Measurements from ENCODE around the gene ZNF865.
"Not testable (repeated sequence)": the region's sequence is repeated elsewhere in the genome, so short reads cannot be mapped to it uniquely, and the experiment has no call there.

The ZNF865 gene

GRCh38 chr19:55605637-55606470 is at the start of gene ZNF865:
TSS of gene ZNF865 (plus strand) at chr19:55605647. CDS start at chr19:55613619, 7,972 bp downstream.
- DNase-seq: peak; percentile 73 to 84

- no peak for DNase-seq
These were observed 45.8 kb upstream of the ZNF865 start for GRCh38 chr19:55559684-55560083.

GRCh38 chr19:55563261-55563690 is 42.2 kb upstream of the ZNF865 start:
- DNase-seq: peak in 1 of 2 experiments; percentile 41

- DNase-seq: no peak
These were observed 38.6 kb upstream of the ZNF865 start for GRCh38 chr19:55566823-55567222.

GRCh38 chr19:55567708-55568328 is 37.6 kb upstream of the ZNF865 start:
- DNase-seq: no peak

- not testable (repeated sequence) for DNase-seq
These were observed 36.0 kb upstream of the ZNF865 start for GRCh38 chr19:55569477-55569876.

- not testable (repeated sequence) for DNase-seq
These were observed 31.5 kb upstream of the ZNF865 start for GRCh38 chr19:55573929-55574328.

GRCh38 chr19:55576746-55577145 is 28.7 kb upstream of the ZNF865 start:
- no peak for DNase-seq

GRCh38 chr19:55578031-55578760 is 27.3 kb upstream of the ZNF865 start:
- DNase-seq: no peak

- no peak for DNase-seq
These were observed 26.4 kb upstream of the ZNF865 start for GRCh38 chr19:55578761-55579747.

GRCh38 chr19:55579766-55580621 is 25.5 kb upstream of the ZNF865 start:
- peak in 1 of 2 experiments; percentile 28 for DNase-seq

GRCh38 chr19:55580628-55581144 is 24.8 kb upstream of the ZNF865 start, which contains the start of gene ZNF579:
TSS of gene ZNF579 (minus strand) at chr19:55580848. CDS start at chr19:55579639, 1,209 bp downstream.
- DNase-seq: peak; percentile 82 to 95

- no peak for DNase-seq
These were observed 24.2 kb upstream of the ZNF865 start for GRCh38 chr19:55581145-55581822.

GRCh38 chr19:55581823-55582223 is 23.6 kb upstream of the ZNF865 start:
- no peak for DNase-seq

- DNase-seq: not testable (repeated sequence)
These were observed 23.2 kb upstream of the ZNF865 start for GRCh38 chr19:55582284-55582683.

- DNase-seq: not testable (repeated sequence)
These were observed 21.6 kb upstream of the ZNF865 start for GRCh38 chr19:55583897-55584296.

GRCh38 chr19:55584871-55585270 is 20.6 kb upstream of the ZNF865 start:
- no peak for DNase-seq

- peak; percentile 92 to 94 for DNase-seq
These were observed 19.6 kb upstream of the ZNF865 start for GRCh38 chr19:55585658-55586339.

GRCh38 chr19:55586976-55587668 is 18.3 kb upstream of the ZNF865 start:
- DNase-seq: peak; percentile 88 to 95
